H1 (cell line): Measurements from ENCODE around the gene UBQLN4. TPM values are rescaled to one million over a fixed set of nuclear protein-coding genes. Genes with fewer than 3 reads are reported as not detected.

ENCODE experiments used
- FOSL1 ChIP-seq: IDR thresholded peaks from 2 replicates; pipeline ENCODE4 v1.6.1; 2011; ENCODE audit warnings: mild to moderate bottlenecking, low read depth, low read length, moderate library complexity; ENCODE audit not compliant: insufficient read depth
- JUN ChIP-seq: IDR thresholded peaks from 2 replicates; pipeline ENCODE4 v1.6.1; 2011; ENCODE audit warnings: low read depth, mild to moderate bottlenecking, improper control_type of control experiment, low read length
- KDM4A ChIP-seq: IDR thresholded peaks from one replicate; pipeline ENCODE4 v1.7.1; 2012; ENCODE audit warnings: low read depth, mild to moderate bottlenecking, moderate library complexity, low read length, inconsistent platforms; ENCODE audit not compliant: severe bottlenecking
- MAFK ChIP-seq: IDR thresholded peaks from 2 replicates; pipeline ENCODE4 v1.6.1; 2012; ENCODE audit warnings: low read depth, mild to moderate bottlenecking, improper control_type of control experiment, low read length
- RNF2 ChIP-seq: fragments of 200-900, 300-1000 bp; sonication (generic); IDR thresholded peaks from 2 replicates; pipeline ENCODE4 v1.7.1; 2016; ENCODE audit warnings: borderline replicate concordance, low read depth, mild to moderate bottlenecking, antibody characterized with exemption, low read length; ENCODE audit not compliant: poor library complexity, severe bottlenecking; ENCODE audit errors: missing control alignments
- RXRA ChIP-seq: IDR thresholded peaks from 2 replicates; pipeline ENCODE4 v1.6.1; 2011; ENCODE audit warnings: low read depth, mild to moderate bottlenecking, low read length, moderate library complexity; ENCODE audit not compliant: insufficient read depth
- SIRT6 ChIP-seq: IDR thresholded peaks from one replicate; pipeline ENCODE4 v1.7.1; 2012; ENCODE audit warnings: low read length, inconsistent platforms
- SRF ChIP-seq: IDR thresholded peaks from 2 replicates; pipeline ENCODE4 v1.6.1; 2011; ENCODE audit warnings: mild to moderate bottlenecking, low read depth, low read length, moderate library complexity
- TBP ChIP-seq: IDR thresholded peaks from 2 replicates; pipeline ENCODE4 v1.6.1; 2011; ENCODE audit warnings: low read depth, low read length, improper control_type of control experiment
- polyA plus RNA-seq, 7 experiments: library from polyadenylated mRNA; depleted of rRNA in 3 of 7; stranded (reverse) in 5 of 7; unstranded in 2 of 7; fragments of >200 nt in 5 of 7; fragments of 200-250 nt in 2 of 7; gene quantifications; 1 replicate in 5 of 7; 2 replicates in 1 of 7; 4 replicates in 1 of 7; pipeline versions ENCODE4 v1.2.1 to v1.2.3, GENCODE V29; 2011 to 2013; ENCODE audit warnings: missing spikeins in 2 of 7, mixed read lengths in 2 of 7
- total RNA-seq: library from RNA; stranded (reverse); fragmentation: NEBNext Ultra II Directional; extraction: Animal tissue kit (Norgen Biotek cat#: 25700); gene quantifications from 2 replicates; pipeline ENCODE4 v1.2.1, GENCODE V29; 2021

The UBQLN4 gene
- total and polyA plus RNA-seq, 2 of the 8 experiments (the other 6 are each of a cell fraction or from before 2014, with no cell fraction given), result 37.7 to 52.0 TPM

GRCh38 chr1:156021954-156022353 is 31.6 kb downstream of the UBQLN4 start (continued):
- TF ChIP-seq MAFK (no peak), SRF (no peak), FOSL1 (no peak), RNF2 (no peak), KDM4A (no peak), SIRT6 (no peak), JUN (no peak), TBP (no peak), RXRA (no peak)
